Thyroid gland (tissue), 4 donors: ENCODE results near the gene CGB2.

ENCODE experiments used
- POLR2A ChIP-seq, 2 donors: fragments of 450-650 bp; IDR thresholded peaks; one replicate each; pipeline ENCODE4 v1.6.1; 2017; ENCODE audit warnings: antibody characterized with exemption in 2 of 2, mild to moderate bottlenecking in 2 of 2, moderate library complexity in 1 of 2
- TF ChIP-seq, protein P1 (sequence below), 6 experiments: fragments of 200-600 bp in 3 of 6; fragments of 450-650 bp in 3 of 6; sonication (generic) in 3 of 6; IDR thresholded peaks; one replicate each; pipeline ENCODE4 v1.5.1; 2016 to 2019; ENCODE audit warnings: antibody characterized with exemption in 6 of 6, mild to moderate bottlenecking in 2 of 6, inconsistent platforms in 1 of 6, moderate library complexity in 1 of 6

DNA sequence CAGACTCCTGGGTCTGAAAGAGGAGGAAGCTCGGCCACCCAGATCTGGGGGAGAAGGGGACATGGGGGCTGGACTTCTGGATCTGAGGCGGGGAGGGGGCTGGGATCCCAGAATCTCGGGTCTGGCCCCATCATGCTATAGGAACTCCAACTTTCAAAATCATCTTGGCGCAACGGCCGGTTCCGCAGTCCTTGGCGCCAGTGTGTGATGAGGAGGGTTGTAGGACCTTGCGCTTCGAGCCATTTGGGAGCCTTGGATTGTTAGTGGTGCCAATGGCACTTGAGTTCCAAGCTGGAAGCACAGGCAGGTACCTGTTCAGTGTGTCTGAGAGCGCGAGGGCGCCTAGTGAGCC is 37.7 kb upstream of the CGB2 start:
- TF ChIP-seq, protein P1, sequence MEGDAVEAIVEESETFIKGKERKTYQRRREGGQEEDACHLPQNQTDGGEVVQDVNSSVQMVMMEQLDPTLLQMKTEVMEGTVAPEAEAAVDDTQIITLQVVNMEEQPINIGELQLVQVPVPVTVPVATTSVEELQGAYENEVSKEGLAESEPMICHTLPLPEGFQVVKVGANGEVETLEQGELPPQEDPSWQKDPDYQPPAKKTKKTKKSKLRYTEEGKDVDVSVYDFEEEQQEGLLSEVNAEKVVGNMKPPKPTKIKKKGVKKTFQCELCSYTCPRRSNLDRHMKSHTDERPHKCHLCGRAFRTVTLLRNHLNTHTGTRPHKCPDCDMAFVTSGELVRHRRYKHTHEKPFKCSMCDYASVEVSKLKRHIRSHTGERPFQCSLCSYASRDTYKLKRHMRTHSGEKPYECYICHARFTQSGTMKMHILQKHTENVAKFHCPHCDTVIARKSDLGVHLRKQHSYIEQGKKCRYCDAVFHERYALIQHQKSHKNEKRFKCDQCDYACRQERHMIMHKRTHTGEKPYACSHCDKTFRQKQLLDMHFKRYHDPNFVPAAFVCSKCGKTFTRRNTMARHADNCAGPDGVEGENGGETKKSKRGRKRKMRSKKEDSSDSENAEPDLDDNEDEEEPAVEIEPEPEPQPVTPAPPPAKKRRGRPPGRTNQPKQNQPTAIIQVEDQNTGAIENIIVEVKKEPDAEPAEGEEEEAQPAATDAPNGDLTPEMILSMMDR (IDR thresholded peaks at IDR 0.05): no peak
- no peak for TF ChIP-seq POLR2A (IDR thresholded peaks at IDR 0.05)
